OCI-LY3 (cell line): ENCODE results near the gene UGT1A9.

Experiments
- CTCF ChIP-seq: fragments of 200-600, 300-600 bp; sonication (generic); IDR thresholded peaks from 2 replicates; pipeline ENCODE4 v1.5.1; 2014; ENCODE audit warnings: antibody characterized with exemption, low read length, low read depth
- EZH2phosphoT487 ChIP-seq: fragments of 200-600 bp; shearing (Covaris generic); IDR thresholded peaks from 2 replicates; pipeline ENCODE4 v1.6.1; 2018; ENCODE audit warnings: antibody characterized with exemption, mixed run types, low read depth

- TF ChIP-seq CTCF (no peak), EZH2phosphoT487 (no peak)
Measured at GRCh38 chr2:233822101-233822771, 150.5 kb downstream of the UGT1A9 start.
